Measurements from ENCODE around the gene YWHAQ.

DNA sequence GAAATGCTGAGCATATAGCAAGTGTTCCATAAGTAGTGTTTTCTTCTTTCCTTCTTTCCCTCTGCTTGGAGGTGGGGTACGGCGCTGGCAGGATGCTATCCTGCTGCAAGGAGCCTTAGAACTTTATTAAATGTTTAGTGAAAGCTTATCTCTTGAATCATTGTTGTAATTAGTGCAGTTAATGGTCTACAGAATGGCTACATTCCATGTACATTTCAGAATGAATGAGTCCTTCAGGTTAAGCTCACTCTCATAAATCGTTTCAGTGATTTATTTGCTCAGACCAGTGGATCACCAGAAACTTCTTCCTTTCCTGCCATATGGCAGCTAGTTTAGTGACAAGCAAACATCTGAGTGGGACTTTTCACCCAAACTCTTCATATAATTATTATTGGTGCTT is 3.3 kb upstream of the YWHAQ start:
- TF ChIP-seq RXRA (IDR thresholded peaks at IDR 0.05) (no peak), JUND (IDR thresholded peaks at IDR 0.05) (no peak)
- TF ChIP-seq, protein P1, sequence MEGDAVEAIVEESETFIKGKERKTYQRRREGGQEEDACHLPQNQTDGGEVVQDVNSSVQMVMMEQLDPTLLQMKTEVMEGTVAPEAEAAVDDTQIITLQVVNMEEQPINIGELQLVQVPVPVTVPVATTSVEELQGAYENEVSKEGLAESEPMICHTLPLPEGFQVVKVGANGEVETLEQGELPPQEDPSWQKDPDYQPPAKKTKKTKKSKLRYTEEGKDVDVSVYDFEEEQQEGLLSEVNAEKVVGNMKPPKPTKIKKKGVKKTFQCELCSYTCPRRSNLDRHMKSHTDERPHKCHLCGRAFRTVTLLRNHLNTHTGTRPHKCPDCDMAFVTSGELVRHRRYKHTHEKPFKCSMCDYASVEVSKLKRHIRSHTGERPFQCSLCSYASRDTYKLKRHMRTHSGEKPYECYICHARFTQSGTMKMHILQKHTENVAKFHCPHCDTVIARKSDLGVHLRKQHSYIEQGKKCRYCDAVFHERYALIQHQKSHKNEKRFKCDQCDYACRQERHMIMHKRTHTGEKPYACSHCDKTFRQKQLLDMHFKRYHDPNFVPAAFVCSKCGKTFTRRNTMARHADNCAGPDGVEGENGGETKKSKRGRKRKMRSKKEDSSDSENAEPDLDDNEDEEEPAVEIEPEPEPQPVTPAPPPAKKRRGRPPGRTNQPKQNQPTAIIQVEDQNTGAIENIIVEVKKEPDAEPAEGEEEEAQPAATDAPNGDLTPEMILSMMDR (IDR thresholded peaks at IDR 0.05; ENCODE audit: low read depth, low read length, missing input control) = no peak

All from liver (tissue), 3 donors.